ENCODE data around the gene PARP8.
"Not testable (repeated sequence)": the region's sequence is repeated elsewhere in the genome, so short reads cannot be mapped to it uniquely, and the experiment has no call there.

The PARP8 gene

DNA sequence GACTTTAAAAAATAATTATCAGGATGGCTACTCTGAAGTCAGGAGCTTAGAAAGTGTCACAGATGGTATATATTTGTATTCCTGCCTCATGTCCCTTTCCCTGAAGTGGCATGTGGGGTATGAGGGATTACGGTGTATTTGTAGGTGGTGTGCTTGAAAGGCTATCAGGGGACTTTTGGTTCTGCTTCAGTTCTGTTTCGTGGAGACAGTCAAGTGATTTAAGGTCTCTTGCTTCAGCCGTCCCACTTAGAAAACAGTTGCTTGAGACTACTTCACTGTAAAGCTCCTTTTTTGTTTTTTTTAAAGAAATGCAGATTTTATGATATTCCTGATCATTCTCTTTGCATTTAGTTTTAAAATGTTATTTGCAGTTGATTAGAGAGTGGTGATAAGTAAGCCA is 18.3 kb downstream of the PARP8 start:
- no peak for DNase-seq

GRCh38 chr5:50687548-50687947 is 21.1 kb downstream of the PARP8 start:
- no peak for DNase-seq

DNA sequence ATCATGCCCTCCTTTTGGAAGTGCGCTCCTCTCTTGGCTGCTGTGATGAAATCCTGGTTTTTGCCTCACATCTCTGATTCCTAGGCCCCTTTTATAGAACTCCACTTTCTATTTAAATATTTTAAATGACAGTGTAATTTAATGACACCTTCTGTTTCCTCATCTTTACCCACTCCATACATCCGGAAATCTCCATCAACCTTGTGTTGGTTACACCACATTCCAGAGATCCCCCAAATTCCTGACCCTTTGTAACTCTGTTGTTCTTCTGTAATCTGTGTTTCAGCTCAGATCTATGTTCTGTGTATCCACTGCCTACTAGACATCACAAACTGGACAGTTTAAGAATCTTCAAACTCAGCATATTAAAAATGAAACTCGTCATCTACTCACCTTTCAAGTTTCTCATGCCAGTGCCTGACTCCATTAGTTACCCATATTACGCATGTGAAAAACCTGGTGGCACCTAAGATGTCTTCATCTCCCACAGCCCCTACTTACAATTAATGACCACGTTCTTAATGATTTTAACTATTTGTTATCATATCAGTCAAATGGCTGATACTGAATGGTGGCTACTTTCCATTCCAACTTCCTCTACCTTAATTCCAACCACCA is 25.1 kb downstream of the PARP8 start:
- no peak for DNase-seq

DNA sequence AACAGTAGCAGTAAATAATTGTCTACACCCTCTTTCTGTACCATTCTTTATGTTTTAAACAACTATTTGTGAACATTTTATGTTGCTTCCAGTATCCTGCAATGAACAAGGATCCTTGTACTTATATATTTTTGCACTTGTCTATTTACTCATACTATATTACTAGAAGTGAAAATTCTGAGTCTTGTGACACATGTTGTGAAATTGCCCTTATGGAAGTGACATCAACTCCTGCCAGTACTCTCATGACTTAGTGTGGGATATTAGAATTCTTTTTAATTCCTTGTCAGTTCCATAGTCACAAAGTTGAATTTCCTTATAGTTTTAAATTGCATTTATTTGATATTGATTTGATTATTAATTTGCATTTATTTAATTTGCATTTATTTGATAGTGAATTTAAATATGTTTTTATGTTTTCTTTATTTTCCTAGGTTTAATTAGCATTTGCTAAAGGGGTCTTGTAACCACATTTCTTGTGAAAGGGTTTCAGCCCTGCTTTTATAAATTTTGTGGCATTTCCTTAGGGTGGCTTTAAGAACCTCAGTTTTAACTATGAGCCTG is 27.7 kb downstream of the PARP8 start:
- DNase-seq: no peak

DNA sequence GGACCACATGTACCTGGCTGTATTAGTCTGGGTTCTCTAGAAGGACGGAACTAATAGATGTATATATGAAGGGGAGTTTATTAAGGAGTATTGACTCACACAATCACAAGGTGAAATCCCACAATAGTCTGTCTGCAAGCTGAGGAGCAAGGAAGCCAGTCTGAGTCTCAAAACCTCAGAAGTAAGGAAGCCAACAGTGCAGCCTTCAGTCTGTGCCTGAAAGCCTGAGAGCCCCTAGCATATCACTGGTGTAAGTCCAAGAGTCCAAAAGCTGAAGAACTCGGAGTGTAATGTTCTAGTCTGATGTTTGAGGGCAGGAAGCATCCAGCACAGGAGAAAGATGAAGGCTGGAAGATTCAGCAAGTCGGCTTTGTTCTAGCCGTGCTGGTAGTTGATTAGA is 28.2 kb downstream of the PARP8 start:
- DNase-seq: not testable (repeated sequence)

GRCh38 chr5:50697739-50698138 is 31.3 kb downstream of the PARP8 start:
- DNase-seq: no peak

GRCh38 chr5:50699737-50700136 is 33.3 kb downstream of the PARP8 start:
- no peak for DNase-seq

GRCh38 chr5:50700706-50701105 is 34.3 kb downstream of the PARP8 start:
- no peak for DNase-seq

DNA sequence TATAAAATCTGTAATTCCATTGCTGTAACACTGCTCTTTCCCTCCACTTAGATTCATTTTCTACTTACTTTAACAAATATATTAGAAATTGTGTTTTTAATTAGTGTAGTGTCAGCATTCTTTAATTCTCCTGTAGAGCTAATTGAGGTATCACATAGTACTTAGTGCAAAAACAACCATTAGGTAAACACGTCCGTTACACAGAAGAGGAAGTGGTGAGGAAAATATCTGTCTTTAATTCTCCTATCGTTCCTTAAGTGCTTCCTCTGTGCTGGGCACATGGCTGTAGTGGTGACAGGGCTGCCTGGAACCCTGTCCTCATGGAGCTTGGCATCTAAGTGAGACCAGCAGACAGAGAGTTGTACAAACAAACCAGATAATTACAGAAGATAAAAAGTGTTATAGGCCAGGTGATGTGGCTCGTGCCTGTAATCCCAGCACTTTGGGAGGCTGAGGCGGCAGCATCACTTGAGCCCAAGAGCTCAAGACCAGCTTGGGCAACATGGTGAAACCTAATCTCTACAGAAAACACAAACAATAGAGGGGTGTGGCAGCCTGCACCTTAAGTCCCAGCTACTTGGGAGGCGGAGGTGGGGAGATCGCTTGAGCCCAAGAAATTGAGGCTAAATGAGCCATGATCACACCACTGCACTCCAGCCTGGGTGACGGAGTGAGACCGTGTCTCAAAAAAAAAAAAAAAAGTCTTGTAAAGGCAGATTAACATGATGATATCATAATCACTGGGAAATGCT is 36.4 kb downstream of the PARP8 start:
- DNase-seq: no peak

DNA sequence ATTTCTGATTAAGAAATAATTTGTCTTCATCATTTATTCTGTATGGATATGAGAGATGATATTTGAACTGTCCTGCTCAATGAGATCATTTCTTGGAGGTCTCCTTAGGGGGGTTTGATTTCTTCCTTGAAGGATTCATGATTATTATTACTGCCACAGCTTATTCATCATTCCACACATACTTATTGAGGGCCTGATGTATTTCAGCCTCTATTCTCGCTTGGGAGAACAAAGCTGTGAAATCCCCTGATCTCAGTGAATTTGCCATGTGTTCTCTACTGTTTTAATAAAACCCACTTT is 36.9 kb downstream of the PARP8 start:
- no peak for DNase-seq

DNA sequence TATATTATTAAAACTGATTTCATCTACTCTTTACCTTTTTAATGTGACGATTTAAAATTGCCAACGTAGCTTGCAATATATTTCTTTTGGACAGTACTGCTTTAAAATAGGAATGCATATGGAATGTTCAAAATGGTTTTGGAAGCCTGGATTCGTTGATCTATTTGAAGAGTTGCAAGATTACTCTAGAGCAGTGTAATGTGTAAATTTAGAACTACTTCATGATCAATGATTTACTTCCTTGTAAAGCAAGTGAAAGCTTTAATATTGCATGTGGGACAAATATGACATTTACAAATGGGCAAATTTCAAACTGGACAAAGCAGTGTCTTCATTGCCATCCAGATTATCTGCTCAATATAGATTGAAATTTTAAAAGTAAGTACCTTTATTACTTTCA is 38.3 kb downstream of the PARP8 start:
- no peak for DNase-seq

- no peak for DNase-seq
Measured at GRCh38 chr5:50709471-50709870, 43.0 kb downstream of the PARP8 start.

GRCh38 chr5:50710838-50711237 is 44.4 kb downstream of the PARP8 start:
- no peak for DNase-seq

DNA sequence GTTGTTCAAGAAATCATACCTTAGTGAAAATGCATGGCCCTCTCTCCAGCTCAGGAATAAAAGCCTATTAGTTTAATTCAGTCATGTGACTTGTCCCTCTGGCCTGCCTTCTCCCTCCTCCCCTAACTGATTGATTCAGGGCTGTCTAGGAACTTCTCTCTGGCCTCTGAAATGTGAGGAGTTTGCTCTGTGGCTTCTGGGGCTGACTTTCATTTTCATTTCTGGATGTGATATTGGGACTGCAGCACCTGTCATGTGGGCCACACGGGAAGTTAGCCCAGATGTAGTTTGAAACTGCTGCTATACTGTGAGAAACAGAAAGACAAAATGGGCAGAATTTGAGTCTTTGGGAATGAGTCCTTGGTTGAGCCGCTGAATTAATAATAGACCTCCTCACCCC is 44.8 kb downstream of the PARP8 start:
- no peak for DNase-seq

GRCh38 chr5:50712479-50712878 is 46.0 kb downstream of the PARP8 start:
- no peak for DNase-seq

GRCh38 chr5:50715001-50715400 is 48.6 kb downstream of the PARP8 start:
- no peak for DNase-seq

GRCh38 chr5:50716134-50716533 is 49.7 kb downstream of the PARP8 start:
- no peak for DNase-seq

GRCh38 chr5:50717651-50718050 is 51.2 kb downstream of the PARP8 start:
- DNase-seq: no peak

- no peak for DNase-seq
Measured at GRCh38 chr5:50720061-50720710, 53.7 kb downstream of the PARP8 start.

- DNase-seq: no peak
Measured at GRCh38 chr5:50722223-50722622, 55.8 kb downstream of the PARP8 start.

DNA sequence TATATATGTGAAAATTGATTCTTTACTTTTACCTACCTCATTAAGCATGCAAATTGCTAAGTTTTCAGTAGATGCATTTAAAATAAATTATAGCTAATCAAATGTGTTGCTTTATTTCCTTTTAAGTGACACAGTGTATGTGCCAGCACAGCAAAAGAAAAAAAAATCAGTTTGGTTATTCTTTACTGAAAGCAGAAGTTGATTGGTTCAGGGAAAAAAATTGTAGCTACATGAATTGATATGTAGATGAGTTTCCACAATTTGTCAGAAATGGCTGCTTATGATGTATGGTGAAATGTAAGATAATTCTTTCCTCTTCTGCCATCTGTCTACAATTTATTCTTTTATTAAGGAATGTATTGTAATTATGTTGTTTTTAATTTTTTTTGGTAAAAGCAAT is 57.8 kb downstream of the PARP8 start:
- no peak for DNase-seq

DNA sequence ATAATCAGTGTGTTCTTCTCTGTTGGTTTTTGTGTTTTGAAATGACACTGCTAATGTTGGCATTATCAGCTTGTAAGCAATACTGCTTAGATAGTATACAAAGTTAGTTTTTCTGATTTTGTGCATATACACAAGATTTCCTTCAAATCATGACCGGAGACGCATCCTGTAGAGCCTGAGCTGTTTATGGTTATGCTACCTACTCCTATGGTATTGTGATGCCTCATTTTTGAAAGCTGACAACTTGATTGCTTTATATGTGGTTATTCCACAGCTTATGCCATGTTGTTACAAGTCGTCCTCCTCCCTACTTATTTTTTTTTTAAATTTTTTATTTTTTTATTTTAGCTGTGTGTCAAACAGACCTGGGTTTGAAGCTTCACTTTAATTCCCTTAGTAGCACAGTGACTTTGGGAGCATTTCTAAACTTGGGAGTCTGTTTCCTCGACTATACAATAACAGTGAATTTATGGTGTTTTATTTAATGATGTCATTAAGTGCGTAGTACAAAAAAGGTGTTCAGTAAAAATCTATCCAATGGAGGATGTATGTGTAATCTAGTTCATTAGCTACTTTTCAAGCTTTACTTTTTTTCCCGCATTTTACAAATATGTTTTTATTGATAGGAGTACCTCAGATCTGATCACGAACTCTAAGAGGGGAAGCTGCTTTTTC is 59.5 kb downstream of the PARP8 start:
- DNase-seq: no peak

- DNase-seq: no peak
Measured at GRCh38 chr5:50726475-50727148, 60.2 kb downstream of the PARP8 start.
